OCI-LY3 (cell line): ENCODE measurements around the gene ABCB8.

Experiments
- EZH2phosphoT487 ChIP-seq: fragments of 200-600 bp; shearing (Covaris generic); IDR thresholded peaks from 2 replicates; pipeline ENCODE4 v1.6.1; 2018; ENCODE audit warnings: antibody characterized with exemption, mixed run types, low read depth
- TF ChIP-seq, protein P1 (sequence below): fragments of 200-600, 300-600 bp; sonication (generic); IDR thresholded peaks from 2 replicates; pipeline ENCODE4 v1.5.1; 2014; ENCODE audit warnings: antibody characterized with exemption, low read length, low read depth

DNA sequence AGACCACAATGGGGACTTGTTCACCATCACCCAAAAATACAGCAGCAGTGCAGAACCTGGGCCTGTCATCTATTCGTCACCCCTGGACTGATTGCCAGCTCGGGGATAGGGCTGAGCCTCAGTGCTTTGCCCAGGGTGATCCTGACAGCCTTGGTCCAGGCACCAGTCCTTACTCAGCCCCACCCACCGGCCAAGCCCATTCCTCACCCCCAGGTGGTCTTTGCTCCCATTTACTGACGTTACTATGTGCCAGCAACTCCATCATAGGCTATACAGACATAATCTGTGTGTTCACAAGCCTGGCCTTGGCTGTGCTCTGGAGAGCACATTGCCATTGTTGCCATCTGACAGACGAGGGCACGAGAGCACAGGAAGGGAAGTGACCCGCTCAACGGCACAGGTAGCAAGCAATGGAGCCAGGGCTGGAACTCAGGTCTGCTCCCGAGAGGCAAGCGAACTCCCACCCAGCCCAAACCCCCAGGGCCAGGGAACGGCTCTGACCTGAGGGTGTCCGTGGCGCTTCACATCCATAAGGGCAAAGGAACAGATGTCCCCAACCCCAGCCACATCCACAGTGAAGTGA, 10.8 kb upstream of the ABCB8 start:
- TF ChIP-seq EZH2phosphoT487: no peak
- TF ChIP-seq, protein P1, sequence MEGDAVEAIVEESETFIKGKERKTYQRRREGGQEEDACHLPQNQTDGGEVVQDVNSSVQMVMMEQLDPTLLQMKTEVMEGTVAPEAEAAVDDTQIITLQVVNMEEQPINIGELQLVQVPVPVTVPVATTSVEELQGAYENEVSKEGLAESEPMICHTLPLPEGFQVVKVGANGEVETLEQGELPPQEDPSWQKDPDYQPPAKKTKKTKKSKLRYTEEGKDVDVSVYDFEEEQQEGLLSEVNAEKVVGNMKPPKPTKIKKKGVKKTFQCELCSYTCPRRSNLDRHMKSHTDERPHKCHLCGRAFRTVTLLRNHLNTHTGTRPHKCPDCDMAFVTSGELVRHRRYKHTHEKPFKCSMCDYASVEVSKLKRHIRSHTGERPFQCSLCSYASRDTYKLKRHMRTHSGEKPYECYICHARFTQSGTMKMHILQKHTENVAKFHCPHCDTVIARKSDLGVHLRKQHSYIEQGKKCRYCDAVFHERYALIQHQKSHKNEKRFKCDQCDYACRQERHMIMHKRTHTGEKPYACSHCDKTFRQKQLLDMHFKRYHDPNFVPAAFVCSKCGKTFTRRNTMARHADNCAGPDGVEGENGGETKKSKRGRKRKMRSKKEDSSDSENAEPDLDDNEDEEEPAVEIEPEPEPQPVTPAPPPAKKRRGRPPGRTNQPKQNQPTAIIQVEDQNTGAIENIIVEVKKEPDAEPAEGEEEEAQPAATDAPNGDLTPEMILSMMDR: no peak
